SH-SY5Y (cell line): ENCODE data around the gene SLC41A3.

Experiments
- GATA2 ChIP-seq: IDR thresholded peaks from 2 replicates; pipeline ENCODE4 v1.6.1; 2011; ENCODE audit warnings: mild to moderate bottlenecking, low read depth, low read length
- GATA3 ChIP-seq: IDR thresholded peaks from 2 replicates; pipeline ENCODE4 v1.6.1; 2011; ENCODE audit warnings: low read depth, mild to moderate bottlenecking, low read length, moderate library complexity

SLC41A3 gene

GRCh38 chr3:126061301-126062032 lies 22.5 kb downstream of the SLC41A3 start:
- TF ChIP-seq GATA2 (no peak), GATA3 (no peak)

- TF ChIP-seq GATA2 (no peak), GATA3 (no peak)
Measured at GRCh38 chr3:126060613-126061145, 23.2 kb downstream of the SLC41A3 start.

GRCh38 chr3:126058666-126059065 lies 25.3 kb downstream of the SLC41A3 start:
- TF ChIP-seq GATA2 (no peak), GATA3 (no peak)

DNA sequence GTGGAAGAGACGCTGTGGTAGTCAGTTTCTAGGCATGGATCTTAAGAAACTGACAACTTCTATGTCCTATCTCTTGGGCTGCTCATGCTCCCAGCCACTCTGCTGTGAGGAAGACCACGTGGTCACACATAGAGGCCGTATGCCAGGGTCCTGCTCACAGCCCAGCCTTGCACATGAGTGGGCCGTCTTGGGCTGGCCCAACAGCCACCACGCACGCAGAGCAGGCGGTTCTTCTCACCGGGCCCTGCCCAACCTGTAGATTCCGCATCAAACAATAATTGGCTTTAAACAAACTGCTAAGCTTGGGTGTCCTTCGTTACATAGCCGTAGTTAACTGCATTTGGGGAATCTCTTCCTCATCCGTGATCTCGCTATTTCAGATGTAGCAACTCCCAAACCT lies 26.0 kb downstream of the SLC41A3 start:
- TF ChIP-seq GATA3 (no peak), GATA2 (no peak)

GRCh38 chr3:126057501-126057819 lies 26.5 kb downstream of the SLC41A3 start:
- TF ChIP-seq GATA3 (no peak), GATA2 (no peak)

GRCh38 chr3:126056681-126057500 lies 27.0 kb downstream of the SLC41A3 start:
- TF ChIP-seq GATA2 (no peak), GATA3 (no peak)

DNA sequence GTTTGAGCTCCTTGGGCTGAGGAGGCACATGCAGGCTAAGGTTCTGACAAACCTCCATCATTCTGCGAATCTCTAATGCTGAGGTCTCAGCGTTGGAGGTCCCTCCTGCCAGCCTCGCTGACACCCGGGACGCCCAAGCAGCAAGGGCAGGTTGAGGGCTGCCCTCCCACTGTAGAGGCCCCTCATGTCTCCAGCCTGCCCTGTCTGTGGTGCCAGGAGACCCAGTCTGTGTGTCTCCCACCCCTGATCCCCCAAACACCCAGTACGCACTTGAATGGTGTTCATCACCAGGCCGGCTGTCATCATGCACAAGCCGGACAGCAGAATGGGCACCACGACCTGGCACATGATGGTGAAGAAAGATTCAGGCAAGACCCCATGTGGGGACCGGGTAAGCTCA lies 27.8 kb downstream of the SLC41A3 start:
- TF ChIP-seq GATA2 (no peak), GATA3 (no peak)

GRCh38 chr3:126054870-126055269 lies 29.1 kb downstream of the SLC41A3 start:
- TF ChIP-seq GATA2 (no peak), GATA3 (no peak)

DNA sequence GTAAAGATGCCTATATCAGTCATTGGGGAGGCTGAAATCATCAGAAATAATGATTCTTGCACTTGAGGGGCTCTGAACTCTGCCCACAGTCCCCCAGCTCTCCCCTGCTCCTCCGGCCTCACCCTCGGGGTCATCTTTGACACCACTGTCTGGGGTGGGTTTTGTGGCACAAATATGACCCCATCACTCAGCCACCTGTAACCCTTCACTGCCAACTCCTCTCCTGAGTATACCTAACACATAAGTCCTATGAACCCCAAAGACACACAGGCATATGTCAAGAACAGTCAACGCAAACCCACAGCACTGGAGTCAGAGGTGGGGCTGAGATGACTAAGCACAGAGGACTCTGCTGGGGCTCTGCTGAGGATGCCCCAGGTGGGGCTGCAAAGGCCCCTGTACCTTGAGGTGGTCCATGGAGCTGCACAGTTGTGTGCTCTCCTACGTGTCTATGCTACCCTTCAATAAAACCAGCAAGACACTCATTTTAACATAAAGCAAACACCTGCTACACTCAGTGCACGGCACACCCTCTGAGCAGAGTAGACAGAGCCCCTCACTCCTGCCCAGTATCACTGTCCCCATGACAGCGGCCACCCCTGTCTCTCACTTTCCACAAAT lies 29.9 kb downstream of the SLC41A3 start:
- no peak for TF ChIP-seq GATA3

- no peak for TF ChIP-seq GATA3
- no peak for TF ChIP-seq GATA2
Measured at GRCh38 chr3:126053513-126053912, 30.4 kb downstream of the SLC41A3 start.

GRCh38 chr3:126052196-126053058 lies 31.5 kb downstream of the SLC41A3 start:
- no peak for TF ChIP-seq GATA3
- TF ChIP-seq GATA2 = no peak

GRCh38 chr3:126051741-126052140 lies 32.2 kb downstream of the SLC41A3 start:
- TF ChIP-seq GATA3 (no peak), GATA2 (no peak)

DNA sequence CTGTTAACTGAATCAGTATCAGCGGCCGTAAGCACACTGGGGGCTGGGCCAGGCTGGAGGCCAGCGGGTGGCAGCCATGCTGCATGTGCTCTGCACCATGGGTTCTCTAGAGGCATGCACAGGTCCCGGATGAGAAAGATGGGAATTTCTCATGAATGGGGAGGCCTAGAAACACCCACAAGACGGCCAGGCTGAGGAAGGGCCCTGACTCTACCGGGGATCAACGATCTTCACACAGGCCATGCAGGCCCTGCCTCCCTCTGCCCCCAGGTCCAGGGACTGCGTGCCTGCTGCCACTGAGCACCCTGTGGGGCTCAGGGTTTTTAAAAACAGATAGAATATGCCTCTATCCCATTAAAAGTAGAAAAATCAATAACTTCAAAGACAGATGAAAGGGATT lies 32.7 kb downstream of the SLC41A3 start:
- no peak for TF ChIP-seq GATA3
- no peak for TF ChIP-seq GATA2

DNA sequence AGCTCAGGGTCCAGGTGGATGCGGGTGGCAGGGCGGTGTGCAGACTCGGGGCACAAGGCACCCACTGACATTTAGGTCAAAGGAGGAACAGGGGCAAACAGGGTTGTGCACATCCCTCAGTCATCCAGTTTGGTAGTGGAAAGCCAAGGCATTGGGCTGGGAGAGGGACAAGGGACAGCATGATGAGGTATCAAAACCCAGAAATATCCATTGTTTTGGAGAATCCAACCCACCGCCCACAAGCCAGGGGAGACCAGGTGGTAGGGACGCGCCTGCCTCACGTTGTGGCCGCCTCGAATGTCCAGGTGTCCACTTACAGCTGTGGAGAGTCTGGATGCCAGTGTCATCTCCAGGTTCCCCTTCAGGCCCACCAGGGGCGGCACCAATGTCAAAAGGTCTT lies 33.3 kb downstream of the SLC41A3 start:
- TF ChIP-seq GATA2 = no peak
- no peak for TF ChIP-seq GATA3

GRCh38 chr3:126050050-126050392 lies 33.9 kb downstream of the SLC41A3 start:
- TF ChIP-seq GATA3 (no peak), GATA2 (no peak)
